Gastrocnemius medialis (tissue), 4 donors: ENCODE measurements around the gene CCDC102B. TPM values are rescaled to one million over a fixed set of nuclear protein-coding genes. Genes with fewer than 3 reads are reported as not detected.

Experiments
- ATAC-seq, 2 donors: fragments of 150-250 bp; one replicate each; pipeline ENCODE4 v1.9.1; 2016
- DNase-seq, 2 donors: peaks; one replicate each; pipeline ENCODE4 v3.0.0-alpha.2; 2019
- H3K27ac ChIP-seq, 4 donors: fragments of 200-600 bp; sonication (generic); 1 replicate in 1 of 4; 2 replicates in 3 of 4; pipeline ENCODE4 v1.5.1; 2016 to 2018; ENCODE audit warnings: mild to moderate bottlenecking in 2 of 4, moderate library complexity in 1 of 4
- H3K27me3 ChIP-seq, 3 donors: fragments of 200-600 bp; sonication (generic) in 2 of 3; 1 replicate in 1 of 3; 2 replicates in 2 of 3; pipeline versions ENCODE4 v1.5.1 to v1.6.0; 2016 to 2019; ENCODE audit warnings: mild to moderate bottlenecking in 1 of 3, moderate library complexity in 1 of 3
- H3K36me3 ChIP-seq, 2 donors: fragments of 200-600 bp; sonication (generic) in 1 of 2; one replicate each; pipeline ENCODE4 v1.5.1; 2017 to 2018
- H3K4me1 ChIP-seq, 2 donors: fragments of 200-600 bp; sonication (generic) in 1 of 2; one replicate each; pipeline ENCODE4 v1.5.1; 2016 to 2017; ENCODE audit warnings: mild to moderate bottlenecking in 2 of 2
- H3K4me3 ChIP-seq, 4 donors: fragments of 200-600 bp; sonication (generic) in 3 of 4; 1 replicate in 1 of 4; 2 replicates in 3 of 4; pipeline ENCODE4 v1.5.1; 2016 to 2019; ENCODE audit warnings: mild to moderate bottlenecking in 2 of 4
- H3K9me3 ChIP-seq, 3 donors: fragments of 200-600 bp; sonication (generic) in 2 of 3; 1 replicate in 1 of 3; 2 replicates in 2 of 3; pipeline ENCODE4 v1.5.1; 2016 to 2019
- CTCF ChIP-seq, 5 experiments: fragments of 450-650 bp in 3 of 5; fragments of 200-600 bp in 2 of 5; sonication (generic) in 2 of 5; IDR thresholded peaks in 4 of 5; conservative IDR thresholded peaks in 1 of 5; 1 replicate in 4 of 5; 2 replicates in 1 of 5; pipeline ENCODE4 v1.5.1; 2016 to 2019; ENCODE audit warnings: antibody characterized with exemption in 5 of 5, mild to moderate bottlenecking in 3 of 5, moderate library complexity in 3 of 5
- POLR2A ChIP-seq, 2 donors: fragments of 450-650 bp; IDR thresholded peaks; one replicate each; pipeline ENCODE4 v1.6.1; 2017; ENCODE audit warnings: antibody characterized with exemption in 2 of 2, mild to moderate bottlenecking in 2 of 2, moderate library complexity in 2 of 2
- in situ Hi-C, 4 donors: fragments of 200-750 bp; cut with MboI; loops; one replicate each; pipeline versions ENCODE4 v1.15.0 to v1.8.0; 2017; ENCODE audit warnings: low sequenced_read_pairs in 4 of 4
- intact Hi-C: fragments of 100-400 bp; cut with DNase I; formaldehyde crosslinking; loops from one replicate; pipeline ENCODE4 v1.15.1; 2023; ENCODE audit warnings: low total_unique reads
- total RNA-seq, 4 donors: library from RNA; depleted of rRNA; stranded (reverse); fragments of >200 nt; gene quantifications; one replicate each; pipeline versions ENCODE4 v1.1.0 to v1.2.3, GENCODE V29; 2016

CCDC102B gene
- total RNA-seq, 4 donors from 2014 or later: 0.93 to 3.3 (median 1.3) TPM

- no peak for ATAC-seq
- Histone ChIP-seq H3K27me3 (no peaks in the 10 kb centered on the region), H3K4me3 (no peak overlapping the region), H3K4me1 (no peaks in the 10 kb centered on the region), H3K9me3 (no peaks in the 10 kb centered on the region), H3K36me3 (no peaks in the 10 kb centered on the region), H3K27ac (no peak overlapping the region)
- intact Hi-C loops: no loop called here
- DNase-seq: no peak
- in situ Hi-C loops: no loop called here
- no peak for TF ChIP-seq POLR2A (IDR thresholded peaks at IDR 0.05)
- TF ChIP-seq CTCF (IDR thresholded peaks at IDR 0.05 in 4 of 5, conservative IDR thresholded peaks at IDR 0.05 in 1 of 5): no peak
These were observed 32.6 kb downstream of the CCDC102B start for GRCh38 chr18:68830256-68831045.

- ATAC-seq: no peak
- no peak for DNase-seq
- no peak overlapping the region for H3K4me3 ChIP-seq
- no peaks in the 10 kb centered on the region for H3K4me1 ChIP-seq
- no peaks in the 10 kb centered on the region for H3K36me3 ChIP-seq
- no peak overlapping the region for H3K27ac ChIP-seq
- H3K27me3 ChIP-seq: no peaks in the 10 kb centered on the region
- in situ Hi-C loops (no loop called here), intact Hi-C loops (no loop called here)
- TF ChIP-seq POLR2A (IDR thresholded peaks at IDR 0.05) (no peak), CTCF (IDR thresholded peaks at IDR 0.05 in 4 of 5, conservative IDR thresholded peaks at IDR 0.05 in 1 of 5) (no peak)
- H3K9me3 ChIP-seq: no peaks in the 10 kb centered on the region
These were observed 35.9 kb downstream of the CCDC102B start for GRCh38 chr18:68833756-68834155.

- Histone ChIP-seq H3K27ac (no peak overlapping the region), H3K4me3 (no peak overlapping the region), H3K27me3 (no peaks in the 10 kb centered on the region), H3K4me1 (peaks cover 0 to 5% of the 10 kb centered on the region in 2 donors), H3K9me3 (no peaks in the 10 kb centered on the region), H3K36me3 (no peaks in the 10 kb centered on the region)
- DNase-seq (no peak), ATAC-seq (no peak)
- in situ Hi-C loops: no loop called here
- TF ChIP-seq CTCF (IDR thresholded peaks at IDR 0.05 in 4 of 5, conservative IDR thresholded peaks at IDR 0.05 in 1 of 5): no peak
- no peak for TF ChIP-seq POLR2A (IDR thresholded peaks at IDR 0.05)
- intact Hi-C loops: no loop called here
These were observed 40.0 kb downstream of the CCDC102B start for GRCh38 chr18:68837665-68838451.

GRCh38 chr18:68839701-68840100 lies 41.8 kb downstream of the CCDC102B start:
- no peak for TF ChIP-seq POLR2A (IDR thresholded peaks at IDR 0.05)
- no peak for TF ChIP-seq CTCF (IDR thresholded peaks at IDR 0.05 in 4 of 5, conservative IDR thresholded peaks at IDR 0.05 in 1 of 5)
- no peak overlapping the region for H3K27ac ChIP-seq
- no peak overlapping the region for H3K4me3 ChIP-seq
- no peaks in the 10 kb centered on the region for H3K9me3 ChIP-seq
- H3K36me3 ChIP-seq: no peaks in the 10 kb centered on the region
- no peak for ATAC-seq
- intact Hi-C loops: no loop called here
- in situ Hi-C loops: no loop called here
- DNase-seq: no peak
- peaks cover 0 to 5% of the 10 kb centered on the region in 2 donors for H3K4me1 ChIP-seq
- no peaks in the 10 kb centered on the region for H3K27me3 ChIP-seq
